ENCODE results near the gene DHX16.

GRCh38 chr6:30645989-30646388 lies 26.8 kb downstream of the DHX16 start:
- no peak for TF ChIP-seq CTCF (IDR thresholded peaks at IDR 0.05)
- TF ChIP-seq EZH2 (IDR thresholded peaks at IDR 0.05), result no peak
- TF ChIP-seq EZH2phosphoT487 (IDR thresholded peaks at IDR 0.05), result no peak

Measured in neural progenitor cell (in vitro differentiated cells).